HG02571 (cell line): Measurements from ENCODE around the gene EMC9.

Source experiments
- ATAC-seq: cut with Tn5 transposase; IDR thresholded peaks from one replicate; pipeline ENCODE4 v1.9.1; 2021; ENCODE audit warnings: mild to moderate bottlenecking, moderate library complexity; ENCODE audit not compliant: unreplicated experiment

EMC9 gene

GRCh38 chr14:24149302-24149969 lies 8.0 kb upstream of the EMC9 start:
- no peak for ATAC-seq

GRCh38 chr14:24147761-24148428 lies 6.5 kb upstream of the EMC9 start:
- ATAC-seq: no peak

- peak; percentile 74 for ATAC-seq
Measured at GRCh38 chr14:24146978-24147760, 5.8 kb upstream of the EMC9 start, which contains the start of gene RNF31. Gene RNF31 (plus strand): TSS chr14:24147498. CDS start chr14:24147699, 201 bp downstream.

GRCh38 chr14:24146453-24146977 lies 5.1 kb upstream of the EMC9 start, which contains the start of gene PSME2:
Gene PSME2 (minus strand): TSS chr14:24146610. CDS start chr14:24146581, 29 bp downstream.
- peak; percentile 66 for ATAC-seq

- ATAC-seq: no peak
Measured at GRCh38 chr14:24145690-24146452, 4.5 kb upstream of the EMC9 start.

- no peak for ATAC-seq
Measured at GRCh38 chr14:24145219-24145618, 3.8 kb upstream of the EMC9 start.

- ATAC-seq: no peak
Measured at GRCh38 chr14:24144451-24144850, 3.1 kb upstream of the EMC9 start.

GRCh38 chr14:24143511-24143910 lies 2.1 kb upstream of the EMC9 start:
- no peak for ATAC-seq

- ATAC-seq: no peak
Measured at GRCh38 chr14:24139272-24139934, 2.0 kb downstream of the EMC9 start.

- ATAC-seq: no peak
Measured at GRCh38 chr14:24138396-24139271, 2.8 kb downstream of the EMC9 start.

GRCh38 chr14:24137529-24138395 lies 3.6 kb downstream of the EMC9 start:
- no peak for ATAC-seq

- no peak for ATAC-seq
Measured at GRCh38 chr14:24136684-24137528, 4.5 kb downstream of the EMC9 start.

GRCh38 chr14:24135834-24136683 lies 5.3 kb downstream of the EMC9 start, which contains the start of gene PSME1:
Gene PSME1 (plus strand): TSS chr14:24136194. CDS start chr14:24136263, 69 bp downstream.
- peak; percentile 79 for ATAC-seq

- peak; percentile 9 for ATAC-seq
Measured at GRCh38 chr14:24135584-24135833, 5.9 kb downstream of the EMC9 start.

GRCh38 chr14:24133735-24134134 lies 7.7 kb downstream of the EMC9 start:
- ATAC-seq: no peak

GRCh38 chr14:24132976-24133375 lies 8.4 kb downstream of the EMC9 start:
- ATAC-seq: no peak
